Cerebellar nuclear complex (tissue), 1 donor: ENCODE results near the gene FAM162A.
"Not testable (repeated sequence)": the region's sequence is repeated elsewhere in the genome, so short reads cannot be mapped to it uniquely, and the experiment has no call there.

ENCODE experiments used
- DNase-seq, 2 experiments: peaks; one replicate each; lab custom pipeline; 2025; lab: John Stamatoyannopoulos, UW

FAM162A gene

DNA sequence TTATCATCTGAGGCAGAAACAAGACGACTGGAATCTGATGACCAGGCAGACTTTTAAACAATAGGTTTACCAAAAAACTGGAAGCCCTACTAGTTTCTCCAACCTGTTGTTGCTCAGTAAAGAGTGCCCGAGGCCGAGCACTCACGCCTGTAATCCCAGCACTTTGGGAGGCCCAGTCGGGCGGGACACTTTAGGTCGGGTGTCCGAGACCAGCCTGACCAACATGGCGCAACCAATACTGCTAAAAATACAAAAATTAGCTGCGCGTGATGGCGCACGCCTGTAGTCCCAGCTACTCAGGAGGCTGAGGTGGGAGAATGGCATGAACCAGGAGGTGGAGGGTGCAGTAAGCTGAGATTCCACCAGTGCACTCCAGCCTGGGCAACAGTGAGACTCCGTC, 33.0 kb downstream of the FAM162A start:
- no peak for DNase-seq

DNA sequence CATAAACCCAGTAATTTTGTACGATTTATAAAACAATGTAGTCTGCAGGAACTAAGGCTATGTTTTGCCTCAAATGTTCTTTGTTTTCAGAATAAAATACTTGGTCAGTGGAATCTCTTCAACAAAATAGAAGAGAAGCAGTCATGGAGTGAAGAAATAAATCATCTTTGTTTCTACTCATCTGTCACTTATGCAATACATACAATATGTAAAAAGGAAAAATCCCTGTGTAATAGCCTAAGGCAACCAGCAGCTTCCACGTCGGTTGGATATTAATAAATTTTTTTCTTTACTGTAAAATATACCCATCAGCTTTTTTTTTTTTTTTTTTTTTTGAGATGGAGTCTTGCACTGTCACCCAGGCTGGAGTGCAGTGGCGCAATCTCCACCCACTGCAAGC, 37.1 kb downstream of the FAM162A start:
- no peak for DNase-seq

DNA sequence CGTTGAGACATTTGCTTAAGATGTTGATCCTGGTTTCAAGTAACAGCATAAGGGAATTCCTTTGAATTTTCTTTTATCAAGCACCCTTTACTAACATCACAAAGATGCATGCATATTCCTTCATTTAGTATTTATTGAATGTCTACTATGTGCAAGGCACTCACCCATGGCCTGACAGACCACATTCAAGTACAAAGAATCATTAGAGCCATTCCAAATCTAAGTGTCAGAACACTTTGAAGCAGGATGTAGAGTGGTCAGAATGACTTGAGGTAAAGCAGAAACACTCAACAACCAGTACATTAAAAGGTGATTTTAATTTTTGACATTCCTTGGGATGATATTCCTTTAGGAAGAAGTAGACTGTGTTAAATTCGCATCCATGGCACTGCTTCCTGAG, 37.9 kb downstream of the FAM162A start:
- no peak for DNase-seq

DNA sequence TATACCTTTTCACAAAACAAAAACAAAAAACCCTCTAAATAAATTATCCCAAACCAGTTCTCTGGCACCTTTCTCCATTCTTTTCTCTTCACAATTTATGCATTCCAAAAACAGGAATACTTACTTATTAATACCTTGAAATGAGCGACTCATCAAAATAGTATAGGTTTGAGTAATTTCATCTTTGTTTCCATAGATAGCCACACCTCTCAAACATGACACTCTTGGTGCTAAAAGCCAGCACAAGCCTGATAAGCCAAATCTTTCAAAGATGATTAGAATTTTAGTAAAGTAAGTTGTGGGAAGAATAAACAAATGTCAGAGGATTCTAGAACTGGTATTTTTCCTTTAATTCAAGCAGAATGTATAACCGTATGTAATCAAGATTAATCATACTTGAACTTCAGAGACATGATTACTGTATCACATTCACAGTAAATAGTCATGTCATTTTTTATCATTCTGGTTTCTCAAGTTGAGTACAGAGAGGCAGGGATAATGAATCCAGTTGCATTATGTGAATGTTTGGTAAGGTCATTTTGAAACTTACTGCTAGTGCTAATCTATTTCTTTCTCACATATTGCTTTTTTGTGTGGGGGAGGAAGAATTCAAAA, 44.0 kb downstream of the FAM162A start:
- no peak for DNase-seq

DNA sequence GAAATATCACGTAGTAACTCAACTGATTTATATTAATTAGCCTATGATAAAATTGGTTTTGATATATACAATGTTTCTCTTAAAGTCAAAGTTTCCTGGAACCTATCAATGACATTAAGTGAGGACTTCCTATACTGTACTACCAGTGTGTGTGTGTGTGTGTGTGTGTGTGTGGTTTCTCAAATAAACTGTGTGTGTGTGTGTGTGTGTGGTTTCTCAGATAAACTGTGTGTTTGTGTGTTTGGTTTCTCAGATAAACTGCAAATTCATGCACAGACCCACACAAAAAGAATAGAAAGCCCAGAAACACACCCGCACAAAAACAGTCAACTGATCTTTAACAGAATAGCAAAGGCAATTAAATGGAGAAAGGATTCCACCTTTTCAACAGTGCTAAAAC, 46.4 kb downstream of the FAM162A start:
- no peak for DNase-seq

DNA sequence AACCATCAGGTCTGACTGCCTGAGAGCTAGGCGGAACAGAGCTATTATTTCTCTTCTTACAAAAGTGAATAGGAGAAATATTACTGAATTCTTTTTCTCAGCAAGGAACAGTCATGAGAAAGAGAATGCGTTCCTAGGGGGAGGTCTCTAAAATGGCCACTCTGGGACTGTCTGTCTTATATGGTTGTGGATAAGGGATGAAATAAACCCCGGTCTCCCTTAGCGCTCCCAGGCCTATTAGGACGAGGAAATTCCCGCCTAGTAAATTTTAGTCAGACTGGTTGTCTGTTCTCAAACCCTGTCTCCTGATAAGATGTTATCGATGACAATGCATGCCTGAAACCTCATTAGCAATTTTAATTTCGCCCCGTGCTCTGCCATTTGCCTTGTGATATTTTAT, 52.0 kb downstream of the FAM162A start:
- DNase-seq, result no peak

DNA sequence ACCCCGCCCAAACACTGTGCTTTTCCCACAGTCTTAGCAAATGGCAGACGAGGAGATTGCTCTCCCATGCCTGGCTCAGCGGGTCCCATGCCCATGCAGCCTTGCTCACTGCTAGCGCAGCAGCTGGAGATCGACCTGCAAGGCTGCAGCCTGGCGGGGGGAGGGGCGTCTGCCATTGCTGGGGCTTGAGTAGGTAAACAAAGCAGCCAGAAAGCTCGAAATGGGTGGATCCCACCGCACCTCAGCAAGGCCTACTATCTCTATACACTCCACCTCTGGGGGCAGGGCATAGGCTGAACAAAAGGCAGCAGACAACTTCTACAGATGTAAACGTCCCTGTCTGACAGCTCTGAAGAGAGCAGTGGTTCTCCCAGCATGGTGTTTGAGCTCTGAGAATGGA, 59.1 kb downstream of the FAM162A start:
- no peak for DNase-seq

DNA sequence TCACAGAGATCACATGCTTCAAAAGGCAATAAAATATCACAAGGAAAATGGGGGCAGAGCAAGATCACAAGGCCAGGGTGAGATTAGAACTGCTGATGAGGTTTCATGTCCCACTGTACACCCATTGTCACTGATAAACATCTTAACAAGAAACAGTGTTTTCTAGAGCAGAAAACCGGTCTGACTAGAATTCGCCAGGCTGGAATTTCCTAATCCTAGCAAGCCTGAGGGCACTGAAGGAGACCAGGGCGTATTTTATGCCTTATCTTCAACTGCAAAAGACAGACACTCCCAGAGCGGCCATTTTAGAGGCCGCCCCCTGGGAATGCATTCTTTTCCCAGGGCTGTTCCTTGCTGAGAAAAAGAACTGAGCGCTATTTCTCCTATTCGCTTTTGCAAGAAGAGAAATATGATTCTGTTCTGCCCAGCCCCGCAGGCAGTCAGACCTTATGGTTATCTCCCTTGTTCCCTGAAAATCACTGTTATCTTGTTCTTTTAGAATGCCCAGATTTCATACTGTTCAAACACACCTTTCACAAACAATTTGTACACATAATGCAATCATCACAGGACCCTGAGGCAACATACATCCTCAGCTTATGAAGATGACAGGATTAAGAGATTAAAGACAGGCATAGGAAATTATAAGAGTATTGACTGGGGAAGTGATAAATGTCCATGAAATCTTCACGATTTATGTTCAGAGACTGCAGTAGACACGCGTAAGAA, 59.9 kb downstream of the FAM162A start:
- not testable (repeated sequence) for DNase-seq

DNA sequence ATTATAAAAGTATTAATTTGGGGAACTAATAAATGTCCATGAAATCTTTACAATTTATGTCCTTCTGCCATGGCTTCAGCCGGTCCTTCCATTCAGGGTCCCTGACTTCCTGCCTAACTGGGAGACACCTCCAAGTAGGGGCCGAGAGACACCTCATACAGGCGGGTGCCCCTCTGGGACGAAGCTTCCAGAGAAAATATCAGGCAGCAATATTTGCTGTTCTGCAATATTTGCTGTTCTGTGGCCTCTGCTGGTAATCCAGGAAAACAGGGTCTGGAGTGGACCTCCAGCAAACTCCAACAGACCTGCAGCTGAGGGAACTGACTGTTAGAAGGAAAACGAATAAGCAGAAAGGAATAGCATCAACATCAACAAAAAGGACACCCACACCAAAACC, 60.5 kb downstream of the FAM162A start:
- DNase-seq, result not testable (repeated sequence)

DNA sequence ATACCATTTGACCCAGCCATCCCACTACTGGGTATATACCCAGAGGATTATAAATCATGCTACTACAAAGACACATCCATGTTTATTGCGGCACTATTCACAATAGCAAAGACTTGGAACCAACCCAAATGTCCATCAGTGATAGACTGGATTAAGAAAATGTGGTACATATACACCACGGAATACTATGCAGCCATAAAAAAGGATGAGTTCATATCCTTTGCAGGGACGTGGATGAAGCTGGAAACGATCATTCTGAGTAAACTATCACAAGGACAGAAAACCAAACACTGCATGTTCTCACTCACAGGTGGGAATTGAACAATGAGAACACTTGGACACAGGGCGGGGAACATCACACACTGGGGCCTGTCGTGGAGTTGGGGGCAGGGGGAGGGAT, 64.2 kb downstream of the FAM162A start:
- not testable (repeated sequence) for DNase-seq

DNA sequence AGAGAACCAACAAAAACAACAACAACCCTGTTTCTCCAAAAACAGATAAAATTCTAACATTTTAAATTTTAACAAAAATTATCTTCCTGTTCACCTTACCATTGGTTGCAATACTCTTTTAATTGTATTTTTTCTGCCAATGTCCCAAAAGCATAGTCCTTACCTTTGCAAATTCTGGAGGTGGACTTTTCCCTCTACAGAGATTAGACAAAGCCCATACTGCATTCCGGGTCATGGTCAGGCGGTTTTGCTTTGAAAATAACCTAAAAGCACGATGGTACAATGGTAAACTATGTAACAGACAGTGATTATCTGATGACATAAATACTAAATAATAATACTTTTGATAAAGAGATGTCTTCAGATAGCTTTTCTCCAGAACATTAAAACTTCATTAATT, 67.4 kb downstream of the FAM162A start:
- DNase-seq, result no peak

DNA sequence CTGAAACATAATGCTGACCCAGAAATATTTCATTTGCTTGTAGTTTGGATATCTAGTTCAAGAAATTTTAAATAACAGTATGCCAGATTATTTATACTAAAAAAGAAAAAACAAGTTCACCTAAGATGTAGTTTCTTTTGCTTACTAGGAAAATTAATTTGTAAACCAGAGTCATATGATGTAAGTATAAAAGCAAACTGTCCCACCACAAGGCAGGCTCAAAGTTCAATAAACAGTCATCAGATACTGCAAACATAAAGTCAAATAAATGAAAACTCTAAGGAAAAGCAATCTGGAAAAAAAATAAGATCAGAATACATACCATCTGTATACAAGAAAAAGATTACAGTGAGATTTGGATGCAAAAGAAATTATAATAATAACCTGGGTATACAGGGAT, 72.1 kb downstream of the FAM162A start:
- DNase-seq, result no peak

DNA sequence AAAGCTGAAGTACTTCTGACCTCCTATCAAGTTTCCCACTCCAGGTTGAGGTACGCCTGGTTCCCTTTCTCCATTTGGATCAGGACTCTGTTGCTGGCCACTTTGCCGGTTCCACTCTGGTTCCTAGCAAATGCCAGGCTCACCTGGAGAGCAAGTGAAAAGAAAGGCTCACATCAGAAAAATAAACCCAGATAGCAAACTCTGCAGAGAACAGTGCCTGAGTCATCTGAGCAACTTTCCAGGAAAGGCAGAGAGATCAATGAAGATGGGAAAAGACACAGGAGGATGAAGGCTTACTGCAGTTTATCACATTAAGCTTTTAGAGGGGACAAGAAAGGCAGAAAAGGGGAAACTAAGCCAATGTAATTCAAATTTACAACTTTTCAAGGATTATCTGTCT, 73.7 kb downstream of the FAM162A start:
- DNase-seq, result no peak

DNA sequence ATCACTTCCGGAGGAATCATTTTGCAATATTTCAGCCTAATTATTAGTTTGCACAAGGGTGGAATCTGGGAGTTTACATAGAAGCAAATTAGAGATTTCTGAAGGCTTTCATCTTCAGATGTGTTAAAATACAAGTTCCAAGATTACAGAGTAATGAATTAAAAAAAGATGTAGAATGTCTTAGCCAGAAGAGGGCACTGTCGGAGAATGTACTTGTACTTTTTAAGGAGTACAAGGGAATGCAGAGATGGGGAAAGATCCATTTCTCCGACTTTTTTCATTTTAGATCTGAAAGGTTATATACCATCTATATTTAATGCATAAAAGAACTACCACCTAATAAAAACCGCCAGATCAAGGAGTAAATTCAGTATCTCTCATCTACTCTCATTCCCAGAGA, 75.0 kb downstream of the FAM162A start:
- no peak for DNase-seq

DNA sequence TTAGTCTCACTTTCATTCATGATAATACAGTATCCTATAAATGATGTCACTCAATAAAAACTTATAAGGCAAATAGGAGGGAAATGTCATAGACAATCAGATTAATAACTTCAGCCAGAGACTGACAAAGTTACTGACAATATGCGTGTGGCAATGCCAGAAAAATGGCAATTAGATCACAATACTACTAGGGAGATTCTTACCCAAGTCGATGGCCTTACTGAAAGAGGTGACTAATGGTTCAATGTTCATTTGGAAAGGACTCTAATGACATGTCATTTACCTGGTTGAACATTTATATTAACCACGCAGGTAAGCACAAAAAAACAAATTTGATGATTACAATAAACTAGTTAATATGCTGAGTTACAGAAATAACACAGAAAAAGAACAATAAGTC, 77.8 kb downstream of the FAM162A start:
- DNase-seq, result no peak
